ENCODE measurements around the gene PALMD. TPM values are rescaled to one million over a fixed set of nuclear protein-coding genes. Genes with fewer than 3 reads are reported as not detected.

PALMD gene, protein sequence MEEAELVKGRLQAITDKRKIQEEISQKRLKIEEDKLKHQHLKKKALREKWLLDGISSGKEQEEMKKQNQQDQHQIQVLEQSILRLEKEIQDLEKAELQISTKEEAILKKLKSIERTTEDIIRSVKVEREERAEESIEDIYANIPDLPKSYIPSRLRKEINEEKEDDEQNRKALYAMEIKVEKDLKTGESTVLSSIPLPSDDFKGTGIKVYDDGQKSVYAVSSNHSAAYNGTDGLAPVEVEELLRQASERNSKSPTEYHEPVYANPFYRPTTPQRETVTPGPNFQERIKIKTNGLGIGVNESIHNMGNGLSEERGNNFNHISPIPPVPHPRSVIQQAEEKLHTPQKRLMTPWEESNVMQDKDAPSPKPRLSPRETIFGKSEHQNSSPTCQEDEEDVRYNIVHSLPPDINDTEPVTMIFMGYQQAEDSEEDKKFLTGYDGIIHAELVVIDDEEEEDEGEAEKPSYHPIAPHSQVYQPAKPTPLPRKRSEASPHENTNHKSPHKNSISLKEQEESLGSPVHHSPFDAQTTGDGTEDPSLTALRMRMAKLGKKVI
- not detected for total RNA-seq

DNA sequence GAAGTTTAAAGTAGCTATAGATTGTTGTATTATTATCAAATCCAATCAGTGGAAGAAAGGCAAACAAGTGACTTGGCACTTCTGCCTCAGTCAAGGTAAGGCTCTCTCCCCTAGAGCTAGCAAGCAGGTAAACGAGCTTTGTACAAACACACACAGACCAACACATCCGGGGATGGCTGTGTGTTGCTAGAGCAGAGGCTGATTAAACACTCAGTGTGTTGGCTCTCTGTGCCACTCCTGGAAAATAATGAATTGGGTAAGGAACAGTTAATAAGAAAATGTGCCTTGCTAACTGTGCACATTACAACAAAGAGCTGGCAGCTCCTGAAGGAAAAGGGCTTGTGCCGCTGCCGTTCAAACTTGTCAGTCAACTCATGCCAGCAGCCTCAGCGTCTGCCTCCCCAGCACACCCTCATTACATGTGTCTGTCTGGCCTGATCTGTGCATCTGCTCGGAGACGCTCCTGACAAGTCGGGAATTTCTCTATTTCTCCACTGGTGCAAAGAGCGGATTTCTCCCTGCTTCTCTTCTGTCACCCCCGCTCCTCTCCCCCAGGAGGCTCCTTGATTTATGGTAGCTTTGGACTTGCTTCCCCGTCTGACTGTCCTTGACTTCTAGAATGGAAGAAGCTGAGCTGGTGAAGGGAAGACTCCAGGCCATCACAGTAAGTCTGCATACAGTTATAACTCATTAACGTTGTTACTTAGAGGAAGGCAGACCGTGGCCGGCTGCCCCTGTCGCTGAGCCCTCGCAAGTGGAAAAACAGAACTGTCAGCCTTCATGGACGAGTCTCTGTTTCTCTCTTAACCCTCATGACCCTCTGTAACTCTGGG, at the start of gene PALMD:
Gene PALMD, plus strand, starts transcription at position 415 of the 833 bp plus-strand sequence. Its CDS starts 205 bp downstream, at position 620.
- ATAC-seq (no peak), DNase-seq (no peak)
- intact Hi-C loops (cut with micrococcal nuclease) = no loop called here
- POLR2A ChIA-PET = no interaction called here
- TF ChIP-seq, protein P1, sequence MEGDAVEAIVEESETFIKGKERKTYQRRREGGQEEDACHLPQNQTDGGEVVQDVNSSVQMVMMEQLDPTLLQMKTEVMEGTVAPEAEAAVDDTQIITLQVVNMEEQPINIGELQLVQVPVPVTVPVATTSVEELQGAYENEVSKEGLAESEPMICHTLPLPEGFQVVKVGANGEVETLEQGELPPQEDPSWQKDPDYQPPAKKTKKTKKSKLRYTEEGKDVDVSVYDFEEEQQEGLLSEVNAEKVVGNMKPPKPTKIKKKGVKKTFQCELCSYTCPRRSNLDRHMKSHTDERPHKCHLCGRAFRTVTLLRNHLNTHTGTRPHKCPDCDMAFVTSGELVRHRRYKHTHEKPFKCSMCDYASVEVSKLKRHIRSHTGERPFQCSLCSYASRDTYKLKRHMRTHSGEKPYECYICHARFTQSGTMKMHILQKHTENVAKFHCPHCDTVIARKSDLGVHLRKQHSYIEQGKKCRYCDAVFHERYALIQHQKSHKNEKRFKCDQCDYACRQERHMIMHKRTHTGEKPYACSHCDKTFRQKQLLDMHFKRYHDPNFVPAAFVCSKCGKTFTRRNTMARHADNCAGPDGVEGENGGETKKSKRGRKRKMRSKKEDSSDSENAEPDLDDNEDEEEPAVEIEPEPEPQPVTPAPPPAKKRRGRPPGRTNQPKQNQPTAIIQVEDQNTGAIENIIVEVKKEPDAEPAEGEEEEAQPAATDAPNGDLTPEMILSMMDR (IDR thresholded peaks at IDR 0.05) = no peak
- no peak within 1 kb of the TSS for H3K27ac Mint-ChIP-seq
- CTCF ChIA-PET = interaction anchor here (1.0 kb wide), 1 partner anchor 12 kb away, joined by 3 read pairs; no protein-coding TSS in a partner anchor
- H3K36me3 Mint-ChIP-seq (ENCODE audit: low read depth) = no peaks in the 10 kb centered on the region
- peaks cover 18% of the 10 kb centered on the region for H3K27me3 Mint-ChIP-seq
- no peaks in the 10 kb centered on the region for H3K4me1 Mint-ChIP-seq (ENCODE audit: low read depth)
- H3K9me3 Mint-ChIP-seq = no peaks in the 10 kb centered on the region
- H3K4me3 Mint-ChIP-seq = no peak within 1 kb of the TSS

DNA sequence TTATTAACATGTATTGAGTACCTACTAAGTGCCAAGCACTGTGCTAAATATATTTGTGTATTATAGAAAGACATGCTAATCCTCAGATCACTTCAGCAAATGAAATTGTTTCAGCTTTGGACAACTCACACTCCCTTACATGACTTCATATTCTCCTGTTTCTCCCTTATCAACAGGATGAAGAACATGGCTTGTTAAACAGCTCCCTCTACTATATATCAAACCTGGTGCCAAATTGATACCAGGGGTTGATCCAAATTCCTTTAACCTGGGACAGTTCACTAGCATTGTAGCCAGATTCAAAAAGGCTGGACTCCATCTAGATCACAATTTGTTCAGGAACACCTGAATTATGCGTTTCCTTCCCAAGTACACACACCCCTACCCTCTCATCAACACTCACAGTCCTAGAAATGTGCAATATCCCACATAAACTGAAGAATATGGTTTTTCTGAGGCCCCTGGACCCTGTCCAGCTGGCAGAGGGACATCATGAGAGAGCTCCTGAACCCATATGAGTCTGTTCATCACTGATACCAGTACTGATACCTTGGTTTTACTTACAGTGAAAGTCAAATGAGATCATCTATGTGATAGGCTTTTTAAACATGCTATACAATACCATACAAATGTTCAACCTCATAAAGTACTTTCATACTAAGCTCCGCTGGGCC, 47.0 kb upstream of the PALMD start:
- ChIA-PET POLR2A (no interaction called here), CTCF (no interaction called here)
- DNase-seq (no peak), ATAC-seq (no peak)
- Mint-ChIP-seq H3K36me3 (ENCODE audit: low read depth) (no peaks in the 10 kb centered on the region), H3K27me3 (no peaks in the 10 kb centered on the region), H3K9me3 (no peaks in the 10 kb centered on the region), H3K4me1 (ENCODE audit: low read depth) (no peaks in the 10 kb centered on the region), H3K27ac (no peak overlapping the region), H3K4me3 (no peak overlapping the region)
- TF ChIP-seq, protein P1 (IDR thresholded peaks at IDR 0.05) = no peak
- intact Hi-C loops (cut with micrococcal nuclease) = no loop called here

DNA sequence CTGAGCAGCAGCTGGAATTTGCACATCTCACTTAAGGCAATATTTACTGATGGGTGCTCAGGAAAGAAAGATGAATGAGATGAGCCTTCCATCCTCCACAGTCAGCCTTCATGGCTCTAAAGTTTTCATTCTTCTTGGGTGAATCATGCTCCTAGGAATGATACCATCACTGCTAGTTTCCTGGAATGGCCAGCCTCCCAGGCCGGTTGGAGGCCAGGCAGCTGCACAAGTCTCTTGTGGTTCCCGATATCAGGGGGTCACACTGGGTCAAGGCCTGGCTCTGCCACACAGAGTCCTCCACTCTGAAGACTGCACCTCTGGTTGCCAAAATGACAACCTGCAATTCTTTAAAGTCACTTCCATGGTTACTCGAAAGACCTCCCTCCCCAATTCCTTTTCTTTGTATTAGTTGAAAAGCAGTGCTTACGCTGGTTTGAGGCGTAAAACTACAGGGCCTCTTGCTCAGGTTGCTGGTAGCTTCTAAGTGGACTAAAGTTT, 46.2 kb upstream of the PALMD start:
- Mint-ChIP-seq H3K27me3 (no peaks in the 10 kb centered on the region), H3K4me3 (no peak overlapping the region), H3K9me3 (no peaks in the 10 kb centered on the region), H3K4me1 (ENCODE audit: low read depth) (no peaks in the 10 kb centered on the region), H3K36me3 (ENCODE audit: low read depth) (no peaks in the 10 kb centered on the region), H3K27ac (no peak overlapping the region)
- DNase-seq (no peak), ATAC-seq (no peak)
- CTCF ChIA-PET = no interaction called here
- TF ChIP-seq, protein P1 (IDR thresholded peaks at IDR 0.05) = no peak
- POLR2A ChIA-PET = no interaction called here
- intact Hi-C loops (cut with micrococcal nuclease) = no loop called here

DNA sequence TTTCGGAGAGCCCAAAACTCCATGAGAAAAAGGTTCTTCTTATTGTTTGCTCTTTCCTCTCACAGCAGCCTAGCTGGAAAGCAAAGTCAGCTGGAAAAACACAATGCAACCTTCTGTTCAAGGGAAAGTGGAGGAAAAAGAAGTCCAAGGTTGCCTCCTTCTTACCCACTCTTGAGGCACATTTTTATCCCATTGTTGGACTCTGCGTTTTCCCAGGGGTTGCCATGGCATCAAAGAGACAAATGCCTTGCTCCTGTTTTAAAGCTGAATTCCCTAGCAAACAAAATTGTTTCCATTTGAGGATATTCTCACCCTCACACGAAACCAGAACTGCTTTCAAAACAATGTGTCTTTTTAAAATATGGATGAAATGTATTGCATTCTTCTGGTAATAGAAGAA, 45.1 kb upstream of the PALMD start:
- TF ChIP-seq, protein P1 (IDR thresholded peaks at IDR 0.05) = no peak
- no peak for DNase-seq
- no peak for ATAC-seq
- H3K4me1 Mint-ChIP-seq (ENCODE audit: low read depth) = no peaks in the 10 kb centered on the region
- H3K9me3 Mint-ChIP-seq = no peaks in the 10 kb centered on the region
- H3K4me3 Mint-ChIP-seq = no peak overlapping the region
- H3K27ac Mint-ChIP-seq = no peak overlapping the region
- no peaks in the 10 kb centered on the region for H3K27me3 Mint-ChIP-seq
- ChIA-PET CTCF (no interaction called here), POLR2A (no interaction called here)
- H3K36me3 Mint-ChIP-seq (ENCODE audit: low read depth) = no peaks in the 10 kb centered on the region
- intact Hi-C loops (cut with micrococcal nuclease) = no loop called here
